Esophagus muscularis mucosa (tissue), 4 donors: ENCODE results near the gene PGBD5. TPM values are rescaled to one million over a fixed set of nuclear protein-coding genes. Genes with fewer than 3 reads are reported as not detected.

ENCODE experiments used
- DNase-seq: peaks from one replicate; pipeline ENCODE4 v3.0.0-alpha.2; 2017; ENCODE audit errors: extremely low spot score
- H3K27ac ChIP-seq, 4 donors: fragments of 200-600 bp; sonication (generic); replicated peaks in 1 of 4; 1 replicate in 3 of 4; 2 replicates in 1 of 4; pipeline ENCODE4 v1.5.1; 2016 to 2019; ENCODE audit warnings: mild to moderate bottlenecking in 1 of 4
- H3K27me3 ChIP-seq, 4 donors: fragments of 200-600 bp; sonication (generic); one replicate each; pipeline versions ENCODE4 v1.5.1 to v1.6.0; 2016 to 2019
- H3K36me3 ChIP-seq, 4 donors: fragments of 200-600 bp; sonication (generic); one replicate each; pipeline ENCODE4 v1.5.1; 2016 to 2019
- H3K4me1 ChIP-seq, 4 donors: fragments of 200-600 bp; sonication (generic); one replicate each; pipeline ENCODE4 v1.5.1; 2016 to 2019
- H3K4me3 ChIP-seq, 4 donors: fragments of 200-600 bp; sonication (generic); 1 replicate in 2 of 4; 2 replicates in 2 of 4; pipeline ENCODE4 v1.5.1; 2016 to 2019; ENCODE audit warnings: mild to moderate bottlenecking in 4 of 4, moderate library complexity in 1 of 4
- H3K9me3 ChIP-seq, 4 donors: fragments of 200-600 bp; sonication (generic); 1 replicate in 3 of 4; 2 replicates in 1 of 4; pipeline ENCODE4 v1.5.1; 2016 to 2019
- CTCF ChIP-seq, 3 experiments: fragments of 200-600 bp in 2 of 3; fragments of 450-650 bp in 1 of 3; sonication (generic) in 2 of 3; IDR thresholded peaks; one replicate each; pipeline ENCODE4 v1.5.1; 2017 to 2019; ENCODE audit warnings: antibody characterized with exemption in 3 of 3, mild to moderate bottlenecking in 2 of 3, moderate library complexity in 1 of 3
- EP300 ChIP-seq: sonication (generic); formaldehyde crosslinking; IDR thresholded peaks from one replicate; pipeline ENCODE4 v1.6.1; 2017; ENCODE audit warnings: antibody characterized with exemption
- POLR2A ChIP-seq: fragments of 450-650 bp; IDR thresholded peaks from one replicate; pipeline ENCODE4 v1.6.1; 2017; ENCODE audit warnings: antibody characterized with exemption, moderate library complexity, mild to moderate bottlenecking, low read depth
- POLR2AphosphoS5 ChIP-seq, 2 donors: sonication (generic); formaldehyde crosslinking; IDR thresholded peaks; one replicate each; pipeline ENCODE4 v1.6.1; 2017; ENCODE audit warnings: antibody characterized with exemption in 2 of 2
- WGBS: methylation state at CpG from one replicate; pipeline ENCODE4 v1.1.5; 2018; 5-methylcytosine and 5-hydroxymethylcytosine counted together
- intact Hi-C: fragments of 100-400 bp; cut with DNase I; formaldehyde crosslinking; loops from one replicate; pipeline ENCODE4 v1.15.1; 2023
- total RNA-seq, 4 donors: library from RNA; depleted of rRNA; stranded (reverse); fragments of >200 nt; gene quantifications; one replicate each; pipeline versions ENCODE4 v1.1.0 to v1.2.1, GENCODE V29; 2016

PGBD5 gene
- total RNA-seq, 4 donors from 2014 or later = 0.19 to 1.2 (median 0.62) TPM

GRCh38 chr1:230464671-230465070 is 38.5 kb upstream of the PGBD5 start:
- no peaks in the 10 kb centered on the region for H3K9me3 ChIP-seq
- peaks cover 0 to 12% (median 0%) of the 10 kb centered on the region in 4 donors for H3K27me3 ChIP-seq
- no peaks in the 10 kb centered on the region for H3K4me1 ChIP-seq
- no peak overlapping the region for H3K4me3 ChIP-seq
- intact Hi-C loops = no loop called here
- 56% methylated on average over 4 of the region's 4 CpGs for WGBS
- no peaks in the 10 kb centered on the region for H3K36me3 ChIP-seq
- no peak overlapping the region for H3K27ac ChIP-seq
- no peak for DNase-seq
- TF ChIP-seq EP300 (no peak), POLR2AphosphoS5 (IDR thresholded peaks at IDR 0.05) (no peak), CTCF (IDR thresholded peaks at IDR 0.05) (no peak), POLR2A (no peak)

GRCh38 chr1:230463760-230464159 is 37.6 kb upstream of the PGBD5 start:
- 72% methylated on average over 5 of the region's 5 CpGs for WGBS
- Histone ChIP-seq H3K9me3 (no peaks in the 10 kb centered on the region), H3K27ac (no peak overlapping the region), H3K27me3 (peaks cover 0 to 12% (median 0%) of the 10 kb centered on the region in 4 donors), H3K4me1 (no peaks in the 10 kb centered on the region), H3K4me3 (no peak overlapping the region), H3K36me3 (no peaks in the 10 kb centered on the region)
- intact Hi-C loops = no loop called here
- no peak for DNase-seq
- TF ChIP-seq CTCF (IDR thresholded peaks at IDR 0.05) = no peak
- TF ChIP-seq EP300 = no peak
- TF ChIP-seq POLR2AphosphoS5 (IDR thresholded peaks at IDR 0.05) = no peak
- no peak for TF ChIP-seq POLR2A

GRCh38 chr1:230463326-230463725 is 37.2 kb upstream of the PGBD5 start:
- intact Hi-C loops = no loop called here
- H3K4me1 ChIP-seq = no peaks in the 10 kb centered on the region
- 92% methylated on average over 2 of the region's 2 CpGs for WGBS
- H3K9me3 ChIP-seq = no peaks in the 10 kb centered on the region
- TF ChIP-seq POLR2AphosphoS5 (IDR thresholded peaks at IDR 0.05) (no peak), CTCF (IDR thresholded peaks at IDR 0.05) (no peak), POLR2A (no peak), EP300 (no peak)
- DNase-seq = no peak
- no peak overlapping the region for H3K4me3 ChIP-seq
- peaks cover 0 to 12% (median 0%) of the 10 kb centered on the region in 4 donors for H3K27me3 ChIP-seq
- H3K36me3 ChIP-seq = no peaks in the 10 kb centered on the region
- no peak overlapping the region for H3K27ac ChIP-seq

- intact Hi-C loops = no loop called here
- peaks cover 0 to 25% (median 0%) of the 10 kb centered on the region in 4 donors for H3K27me3 ChIP-seq
- WGBS = 49% methylated on average over 5 of the region's 5 CpGs
- H3K36me3 ChIP-seq = no peaks in the 10 kb centered on the region
- DNase-seq = no peak
- TF ChIP-seq CTCF (IDR thresholded peaks at IDR 0.05) = no peak
- TF ChIP-seq EP300 = no peak
- TF ChIP-seq POLR2A = no peak
- no peak for TF ChIP-seq POLR2AphosphoS5 (IDR thresholded peaks at IDR 0.05)
- H3K4me3 ChIP-seq = no peak overlapping the region
- no peaks in the 10 kb centered on the region for H3K9me3 ChIP-seq
- no peak overlapping the region for H3K27ac ChIP-seq
- no peaks in the 10 kb centered on the region for H3K4me1 ChIP-seq
Observed at GRCh38 chr1:230459465-230459864, 33.3 kb upstream of the PGBD5 start.

- WGBS = 31% methylated on average over 1 of the region's 1 CpG
- Histone ChIP-seq H3K27ac (no peak overlapping the region), H3K36me3 (no peaks in the 10 kb centered on the region), H3K4me1 (no peaks in the 10 kb centered on the region), H3K27me3 (peaks cover 0 to 25% (median 0%) of the 10 kb centered on the region in 4 donors), H3K4me3 (no peak overlapping the region), H3K9me3 (no peaks in the 10 kb centered on the region)
- intact Hi-C loops = no loop called here
- TF ChIP-seq POLR2AphosphoS5 (IDR thresholded peaks at IDR 0.05) (no peak), EP300 (no peak), CTCF (IDR thresholded peaks at IDR 0.05) (no peak), POLR2A (no peak)
- DNase-seq = no peak
Observed at GRCh38 chr1:230458509-230458908, 32.4 kb upstream of the PGBD5 start.
